AG04450 (cell line): ENCODE data around the gene PPP1R37. TPM values are rescaled to one million over a fixed set of nuclear protein-coding genes. Genes with fewer than 3 reads are reported as not detected.

Experiments
- CTCF ChIA-PET: fragments of 300-600, 350-600 bp; formaldehyde crosslinking; extraction: SDS; loops from one replicate; lab custom pipeline; 2022; ENCODE audit warnings: antibody characterized with exemption, inconsistent platforms; lab: Charles Lee
- POLR2A ChIA-PET: fragments of 350-600 bp; formaldehyde crosslinking; extraction: SDS; loops from one replicate; lab custom pipeline; 2021; ENCODE audit warnings: antibody characterized with exemption, inconsistent platforms; lab: Yijun Ruan, JAX
- DNase-seq: peaks from one replicate; pipeline ENCODE4 v3.0.0-alpha.2; 2011; ENCODE audit warnings: low read depth, low spot score
- H3K27ac ChIP-seq: one replicate; pipeline ENCODE4 v1.5.1; 2012; ENCODE audit warnings: low read depth, low read length, control low read depth
- H3K27me3 ChIP-seq: one replicate; pipeline ENCODE4 v1.6.0; 2012; ENCODE audit warnings: low read length; ENCODE audit not compliant: control insufficient read depth, insufficient read depth
- H3K4me3 ChIP-seq: 2 replicates; pipeline ENCODE4 v1.5.1; 2011; ENCODE audit warnings: mild to moderate bottlenecking, low read depth, low read length, control low read depth
- H3K9me3 ChIP-seq: 2 replicates; pipeline ENCODE4 v1.5.1; 2012; ENCODE audit warnings: low read length; ENCODE audit not compliant: control insufficient read depth, insufficient read depth
- polyA plus RNA-seq: library from polyadenylated mRNA; depleted of rRNA; stranded (reverse); fragments of >200 nt; gene quantifications from 2 replicates; pipeline ENCODE4 v1.2.3, GENCODE V29; 2011
- TF ChIP-seq, protein P1 (sequence below): IDR thresholded peaks from 2 replicates; pipeline ENCODE4 v1.5.1; 2011; ENCODE audit warnings: low read depth, low read length, control low read depth, inconsistent platforms

PPP1R37 gene
- polyA plus RNA-seq, 1 experiment: 8.6 TPM

DNA sequence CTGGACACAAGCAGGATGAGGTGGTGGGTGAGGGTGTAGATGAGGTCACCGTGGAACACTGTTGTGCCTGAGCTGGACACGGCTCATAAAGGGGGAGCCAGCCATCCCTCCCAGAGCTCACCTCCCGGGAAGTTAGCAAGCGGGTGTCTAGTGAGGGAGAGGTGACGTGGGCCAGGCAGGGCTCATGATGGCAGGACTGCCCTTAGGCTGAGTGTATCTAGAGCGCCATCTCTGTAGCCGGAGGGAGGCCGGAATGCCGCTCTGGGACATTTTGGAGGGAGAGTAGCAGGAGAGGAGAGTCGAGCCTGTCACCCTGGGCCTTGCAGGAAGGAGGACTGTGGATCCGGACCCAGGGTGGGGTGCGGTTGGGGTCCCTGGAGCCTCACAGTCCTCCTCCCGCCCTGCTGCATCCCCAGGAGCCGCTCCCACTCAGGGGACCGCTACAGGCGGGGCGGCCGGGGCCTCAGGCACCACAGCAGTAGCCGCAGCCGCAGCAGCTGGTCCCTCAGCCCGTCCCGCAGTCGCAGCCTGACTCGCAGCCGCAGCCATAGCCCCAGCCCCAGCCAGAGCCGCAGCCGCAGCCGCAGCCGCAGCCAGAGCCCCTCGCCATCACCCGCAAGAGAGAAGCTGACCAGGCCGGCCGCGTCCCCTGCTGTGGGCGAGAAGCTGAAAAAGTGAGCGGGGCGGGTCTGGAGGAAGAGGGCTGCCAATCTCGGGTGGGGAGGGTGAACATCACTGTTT is 25.9 kb upstream of the PPP1R37 start:
- no peak overlapping the region for H3K4me3 ChIP-seq
- H3K27ac ChIP-seq: no peak overlapping the region
- no peaks in the 10 kb centered on the region for H3K27me3 ChIP-seq
- ChIA-PET CTCF (interaction anchor here (0.6 kb wide), 1 partner anchor 13 kb away, joined by 3 read pairs; no protein-coding TSS in a partner anchor), POLR2A (no interaction called here)
- DNase-seq: no peak
- TF ChIP-seq, protein P1, sequence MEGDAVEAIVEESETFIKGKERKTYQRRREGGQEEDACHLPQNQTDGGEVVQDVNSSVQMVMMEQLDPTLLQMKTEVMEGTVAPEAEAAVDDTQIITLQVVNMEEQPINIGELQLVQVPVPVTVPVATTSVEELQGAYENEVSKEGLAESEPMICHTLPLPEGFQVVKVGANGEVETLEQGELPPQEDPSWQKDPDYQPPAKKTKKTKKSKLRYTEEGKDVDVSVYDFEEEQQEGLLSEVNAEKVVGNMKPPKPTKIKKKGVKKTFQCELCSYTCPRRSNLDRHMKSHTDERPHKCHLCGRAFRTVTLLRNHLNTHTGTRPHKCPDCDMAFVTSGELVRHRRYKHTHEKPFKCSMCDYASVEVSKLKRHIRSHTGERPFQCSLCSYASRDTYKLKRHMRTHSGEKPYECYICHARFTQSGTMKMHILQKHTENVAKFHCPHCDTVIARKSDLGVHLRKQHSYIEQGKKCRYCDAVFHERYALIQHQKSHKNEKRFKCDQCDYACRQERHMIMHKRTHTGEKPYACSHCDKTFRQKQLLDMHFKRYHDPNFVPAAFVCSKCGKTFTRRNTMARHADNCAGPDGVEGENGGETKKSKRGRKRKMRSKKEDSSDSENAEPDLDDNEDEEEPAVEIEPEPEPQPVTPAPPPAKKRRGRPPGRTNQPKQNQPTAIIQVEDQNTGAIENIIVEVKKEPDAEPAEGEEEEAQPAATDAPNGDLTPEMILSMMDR: no peak
- H3K9me3 ChIP-seq: no peaks in the 10 kb centered on the region; the same call in 1 of the 2 replicates

DNA sequence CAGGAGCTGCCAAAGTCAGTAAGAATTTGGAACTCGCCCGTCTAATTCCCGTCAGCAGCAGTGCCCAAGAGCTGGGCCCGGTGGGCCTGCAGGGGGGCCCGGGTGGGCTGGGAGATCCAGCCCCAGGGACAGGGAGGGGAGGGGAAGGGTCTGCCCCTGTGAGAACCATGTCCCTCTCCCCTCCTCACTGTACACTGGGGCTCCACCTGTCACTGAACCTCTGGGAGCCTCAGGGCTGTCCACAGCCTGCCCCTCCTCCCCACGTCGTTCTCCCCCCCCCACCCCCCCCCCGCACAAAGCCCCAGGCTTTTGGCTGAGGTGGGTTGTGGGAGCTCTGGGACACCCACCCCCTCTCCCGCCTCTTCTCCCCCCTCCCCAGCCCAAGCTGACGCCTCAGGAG is 24.9 kb upstream of the PPP1R37 start:
- POLR2A ChIA-PET: interaction anchor here (0.5 kb wide), 1 partner anchor 12 kb away, joined by 3 read pairs; no protein-coding TSS in a partner anchor
- TF ChIP-seq, protein P1: no peak

DNA sequence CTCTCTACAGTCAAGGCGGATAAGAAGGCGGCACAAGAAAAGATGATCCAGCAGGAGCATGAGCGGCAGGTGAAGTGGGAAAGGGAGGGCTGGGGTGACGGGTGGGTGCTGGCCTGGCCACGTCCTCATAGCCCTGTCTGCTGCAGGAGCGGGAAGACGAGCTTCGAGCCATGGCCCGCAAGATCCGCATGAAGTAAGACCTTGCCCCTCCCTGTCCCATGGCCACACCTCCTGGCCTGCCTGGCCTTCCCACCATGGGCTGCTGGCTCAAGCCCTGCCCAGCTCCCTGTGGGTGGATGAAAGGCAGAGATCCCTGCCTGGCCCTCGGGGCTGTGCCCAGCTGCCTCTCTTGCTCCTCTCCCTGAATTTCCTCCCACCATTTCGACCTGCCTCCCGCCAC is 23.9 kb upstream of the PPP1R37 start:
- H3K9me3 ChIP-seq: no peaks in the 10 kb centered on the region; the same call in 1 of the 2 replicates
- no peak overlapping the region for H3K4me3 ChIP-seq
- ChIA-PET POLR2A (no interaction called here), CTCF (interaction anchor here (1.1 kb wide), 1 partner anchor 9 kb away, joined by 9 read pairs; no protein-coding TSS in a partner anchor)
- TF ChIP-seq, protein P1: no peak
- no peaks in the 10 kb centered on the region for H3K27me3 ChIP-seq
- no peak overlapping the region for H3K27ac ChIP-seq
- no peak for DNase-seq

More for the DNA sequence above, 24.9 kb upstream of the PPP1R37 start:
- Histone ChIP-seq H3K9me3 (no peaks in the 10 kb centered on the region; the same call in 1 of the 2 replicates), H3K27me3 (no peaks in the 10 kb centered on the region), H3K27ac (no peak overlapping the region), H3K4me3 (no peak overlapping the region)
- CTCF ChIA-PET: interaction anchor here (1.1 kb wide), 1 partner anchor 8 kb away, joined by 9 read pairs; no protein-coding TSS in a partner anchor
- no peak for DNase-seq

DNA sequence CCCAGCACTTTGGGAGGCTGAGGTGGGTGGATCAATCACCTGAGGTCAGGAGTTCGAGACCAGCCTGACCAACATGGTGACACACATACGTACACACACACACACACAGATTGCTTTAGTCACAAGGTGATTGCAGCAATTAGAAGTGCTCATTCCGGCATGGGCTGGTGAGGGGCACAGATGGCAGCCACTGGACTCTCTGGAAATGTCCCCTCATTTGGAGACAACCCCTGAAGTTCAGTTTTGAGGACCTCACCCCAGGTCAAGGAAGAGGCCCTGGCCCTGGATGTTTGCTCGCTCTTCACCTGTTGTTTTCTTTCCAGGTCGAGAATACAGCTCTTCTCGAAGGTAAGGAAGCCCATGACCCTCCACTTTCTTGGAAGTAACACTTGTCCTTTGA is 22.8 kb upstream of the PPP1R37 start:
- TF ChIP-seq, protein P1: no peak
- ChIA-PET POLR2A (no interaction called here), CTCF (no interaction called here)
- no peak overlapping the region for H3K27ac ChIP-seq
- no peak overlapping the region for H3K4me3 ChIP-seq
- H3K9me3 ChIP-seq: no peaks in the 10 kb centered on the region; the same call in 1 of the 2 replicates
- no peaks in the 10 kb centered on the region for H3K27me3 ChIP-seq
- DNase-seq: no peak

DNA sequence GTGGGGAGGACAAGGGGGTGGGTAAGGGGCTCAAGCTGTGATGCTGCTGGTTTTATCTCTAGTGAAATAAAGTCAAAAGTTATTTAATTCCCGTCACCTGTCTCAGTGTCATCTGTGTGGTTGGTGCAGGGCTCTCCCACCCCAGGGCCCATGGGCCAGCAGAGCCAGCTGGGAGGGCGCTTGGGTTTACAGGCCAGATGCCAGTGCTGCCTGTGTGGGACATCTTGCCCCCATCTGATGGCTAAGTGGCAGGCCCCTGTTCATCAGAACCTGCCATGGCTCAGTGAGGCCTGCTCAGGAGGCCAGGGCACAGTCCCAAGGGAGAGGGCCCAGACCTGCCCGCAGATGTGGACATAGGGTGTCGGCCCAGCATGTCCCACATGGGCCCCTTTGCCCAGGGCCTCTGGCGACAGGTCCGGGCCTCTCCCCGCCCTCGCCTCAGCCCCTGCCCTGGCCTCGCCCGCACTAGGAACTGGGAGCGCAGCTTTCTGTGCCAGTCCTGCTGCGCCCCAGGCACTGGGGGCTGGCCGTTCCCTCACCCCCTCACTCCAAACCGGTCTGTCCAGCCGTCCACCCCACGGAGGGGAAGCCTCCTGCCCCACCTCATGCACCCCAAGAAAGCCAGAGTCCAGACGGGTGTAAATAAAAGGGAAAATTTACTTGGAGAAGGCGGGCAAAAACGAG is 22.0 kb upstream of the PPP1R37 start:
- no peak overlapping the region for H3K27ac ChIP-seq
- TF ChIP-seq, protein P1: no peak
- no peaks in the 10 kb centered on the region for H3K27me3 ChIP-seq
- no peak overlapping the region for H3K4me3 ChIP-seq
- ChIA-PET CTCF (no interaction called here), POLR2A (no interaction called here)
- no peaks in the 10 kb centered on the region for H3K9me3 ChIP-seq
- DNase-seq: no peak
